ENCODE measurements around the gene LRRC8D.

LRRC8D gene

DNA sequence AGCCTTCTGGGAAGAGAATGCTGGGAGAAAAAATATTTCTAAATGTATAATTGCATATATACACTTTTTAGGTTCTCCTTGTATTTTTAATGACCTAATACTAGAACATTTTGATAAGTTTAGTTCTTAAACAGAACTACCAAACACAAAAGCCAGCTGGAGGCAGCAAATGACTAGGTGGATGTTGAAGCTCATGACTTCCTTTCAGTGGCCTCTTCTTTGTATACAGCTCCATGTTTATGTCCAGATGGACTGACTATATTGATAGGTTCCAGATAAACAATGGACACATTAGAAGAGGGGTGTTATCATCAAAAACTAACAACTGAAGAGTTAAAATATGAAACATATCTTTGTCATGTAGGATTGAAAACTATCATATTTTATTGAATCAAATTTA lies 52.5 kb downstream of the LRRC8D start:
- peaks cover 68 to 99% (median 84%) of the 10 kb centered on the region in 11 experiments for H3K36me3 ChIP-seq
- H3K27me3 ChIP-seq: no peaks in the 10 kb centered on the region
- H3K9me3 ChIP-seq (replicated peaks in 1 of 11): peaks cover 0 to 20% (median 5%) of the 10 kb centered on the region in 11 experiments; a peak in 13 of 22 replicates
- no peak for TF ChIP-seq Cebpa-rat (IDR thresholded peaks at IDR 0.05)
- H3K4me3 ChIP-seq: no peak overlapping the region
- H3K27ac ChIP-seq: no peak overlapping the region
- H4K20me1 ChIP-seq: peaks cover 0 to 97% (median 19%) of the 10 kb centered on the region in 11 experiments; a peak in 14 of 22 replicates
- H3K4me1 ChIP-seq: peaks cover 0 to 5% (median 0%) of the 10 kb centered on the region in 10 experiments; a peak in 1 of 20 replicates
- H3K4me2 ChIP-seq: no peak overlapping the region
- H3K9ac ChIP-seq: no peak overlapping the region

DNA sequence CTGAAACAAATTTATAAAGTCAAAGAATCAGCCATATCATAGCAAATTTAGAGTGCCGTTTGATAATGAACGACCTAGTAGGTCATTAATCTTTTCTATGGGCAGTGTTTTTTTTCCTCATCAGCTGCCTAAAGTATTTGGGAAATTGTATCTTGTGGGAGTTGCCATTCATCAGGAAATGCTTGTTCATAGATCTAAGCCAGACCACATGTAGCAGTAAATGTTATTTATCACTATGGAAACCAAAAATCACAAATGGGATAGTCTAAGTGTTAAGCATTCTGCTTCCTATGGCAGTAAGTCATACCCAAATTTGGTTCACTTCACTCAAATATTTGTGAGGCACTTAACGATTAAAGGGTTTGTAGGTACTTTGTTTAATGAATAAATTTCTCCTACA lies 52.9 kb downstream of the LRRC8D start:
- TF ChIP-seq Cebpa-rat (IDR thresholded peaks at IDR 0.05): no peak
- H4K20me1 ChIP-seq: peaks cover 0 to 97% (median 19%) of the 10 kb centered on the region in 11 experiments; a peak in 14 of 22 replicates

DNA sequence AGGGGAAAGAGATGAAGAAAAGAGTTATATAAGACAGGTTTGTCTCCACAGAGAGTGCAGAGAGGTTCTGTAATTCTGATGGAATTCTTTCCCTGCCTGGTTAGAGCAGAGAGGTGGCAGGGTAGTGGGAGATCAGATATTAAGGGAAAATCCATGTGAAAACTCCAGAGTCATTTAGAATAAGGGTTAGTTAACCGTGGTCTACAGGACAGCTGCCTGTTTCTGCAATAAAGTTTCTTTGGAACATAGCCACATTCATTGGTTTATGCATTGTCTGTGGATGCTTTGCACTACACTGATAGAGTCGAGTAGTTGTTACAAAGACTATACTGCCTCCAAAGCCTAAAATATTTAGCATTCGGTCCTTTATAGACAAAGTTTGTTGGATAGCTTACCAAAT lies 55.6 kb downstream of the LRRC8D start:
- peaks cover 0 to 90% (median 19%) of the 10 kb centered on the region in 11 experiments; a peak in 14 of 22 replicates for H4K20me1 ChIP-seq

More for the DNA sequence above, 52.9 kb downstream of the LRRC8D start:
- H3K9me3 ChIP-seq (replicated peaks in 1 of 11): peaks cover 3 to 22% (median 10%) of the 10 kb centered on the region in 11 experiments; a peak in 18 of 22 replicates
- H3K4me2 ChIP-seq: no peak overlapping the region
- no peak overlapping the region for H3K9ac ChIP-seq
- H3K27ac ChIP-seq: no peak overlapping the region
- H3K36me3 ChIP-seq: peaks cover 68 to 99% (median 83%) of the 10 kb centered on the region in 11 experiments
- H3K27me3 ChIP-seq: no peaks in the 10 kb centered on the region
- peaks cover 0 to 5% (median 0%) of the 10 kb centered on the region in 10 experiments; a peak in 1 of 20 replicates for H3K4me1 ChIP-seq
- no peak overlapping the region for H3K4me3 ChIP-seq

DNA sequence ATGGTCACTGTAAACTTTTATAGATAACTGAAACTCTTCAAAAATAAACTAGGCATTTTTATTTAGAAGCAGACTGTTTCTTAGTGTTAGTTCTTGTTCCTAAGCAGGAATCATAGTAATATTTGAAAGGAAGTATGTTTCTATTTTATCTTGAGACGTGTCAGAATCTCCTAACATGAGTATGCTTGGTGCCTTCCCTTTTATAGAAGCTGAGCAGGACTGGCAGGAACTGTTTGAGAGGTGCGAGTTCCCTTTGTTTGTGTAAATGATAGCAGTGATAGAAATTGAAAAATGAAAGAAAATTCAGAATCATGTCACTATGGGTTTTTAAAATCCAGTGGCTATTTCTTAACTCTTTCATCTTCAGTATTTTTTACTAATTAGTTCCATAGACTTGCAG lies 56.9 kb downstream of the LRRC8D start:
- Histone ChIP-seq H3K9me3 (replicated peaks in 1 of 11) (peaks cover 38 to 55% (median 48%) of the 10 kb centered on the region in 11 experiments), H4K20me1 (peaks cover 0 to 90% (median 11%) of the 10 kb centered on the region in 11 experiments; a peak in 13 of 22 replicates), H3K4me1 (peaks cover 0 to 5% (median 0%) of the 10 kb centered on the region in 10 experiments; a peak in 1 of 20 replicates), H3K36me3 (peaks cover 69 to 99% (median 84%) of the 10 kb centered on the region in 11 experiments), H3K4me3 (no peak overlapping the region), H3K9ac (no peak overlapping the region), H3K27ac (no peak overlapping the region), H3K4me2 (no peak overlapping the region), H3K27me3 (no peaks in the 10 kb centered on the region)
- TF ChIP-seq Cebpa-rat (IDR thresholded peaks at IDR 0.05): no peak

More for the DNA sequence above, 55.6 kb downstream of the LRRC8D start:
- Histone ChIP-seq H3K4me1 (peaks cover 0 to 5% (median 0%) of the 10 kb centered on the region in 10 experiments; a peak in 1 of 20 replicates), H3K4me2 (no peak overlapping the region), H3K4me3 (no peak overlapping the region), H3K9me3 (replicated peaks in 1 of 11) (peaks cover 28 to 44% (median 36%) of the 10 kb centered on the region in 11 experiments), H3K27ac (no peak overlapping the region), H3K27me3 (no peaks in the 10 kb centered on the region), H3K9ac (no peak overlapping the region), H3K36me3 (peaks cover 68 to 99% (median 84%) of the 10 kb centered on the region in 11 experiments)
- TF ChIP-seq Cebpa-rat (IDR thresholded peaks at IDR 0.05): no peak

DNA sequence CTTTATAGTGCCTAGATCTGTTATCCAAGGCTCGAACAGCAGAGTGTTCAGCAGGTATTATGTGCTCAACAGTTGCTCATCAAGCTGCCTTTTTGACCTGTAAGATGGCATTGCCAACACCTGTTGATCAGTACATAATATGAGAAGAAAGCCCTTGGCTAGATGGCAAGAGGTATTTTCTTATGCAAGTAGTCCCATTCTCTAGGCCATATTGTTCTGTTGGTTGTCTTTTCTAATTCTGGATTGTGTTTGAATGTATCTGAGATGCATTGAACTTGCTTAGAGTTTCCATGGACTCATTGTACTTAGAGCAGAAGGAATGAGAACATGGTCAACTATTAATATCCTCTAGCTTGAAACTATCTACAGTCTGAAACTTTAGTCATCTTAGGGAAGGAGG lies 57.4 kb downstream of the LRRC8D start:
- Histone ChIP-seq H3K9ac (no peak overlapping the region), H3K4me3 (no peak overlapping the region), H3K36me3 (peaks cover 74 to 99% (median 87%) of the 10 kb centered on the region in 11 experiments), H3K27me3 (no peaks in the 10 kb centered on the region), H3K27ac (no peak overlapping the region), H3K4me2 (no peak overlapping the region), H3K4me1 (peaks cover 0 to 6% (median under 1%) of the 10 kb centered on the region in 10 experiments; a peak in 5 of 20 replicates), H3K9me3 (replicated peaks in 1 of 11) (peaks cover 38 to 58% (median 48%) of the 10 kb centered on the region in 11 experiments), H4K20me1 (peaks cover 0 to 90% (median 9%) of the 10 kb centered on the region in 11 experiments; a peak in 14 of 22 replicates)
- TF ChIP-seq Cebpa-rat (IDR thresholded peaks at IDR 0.05): no peak

DNA sequence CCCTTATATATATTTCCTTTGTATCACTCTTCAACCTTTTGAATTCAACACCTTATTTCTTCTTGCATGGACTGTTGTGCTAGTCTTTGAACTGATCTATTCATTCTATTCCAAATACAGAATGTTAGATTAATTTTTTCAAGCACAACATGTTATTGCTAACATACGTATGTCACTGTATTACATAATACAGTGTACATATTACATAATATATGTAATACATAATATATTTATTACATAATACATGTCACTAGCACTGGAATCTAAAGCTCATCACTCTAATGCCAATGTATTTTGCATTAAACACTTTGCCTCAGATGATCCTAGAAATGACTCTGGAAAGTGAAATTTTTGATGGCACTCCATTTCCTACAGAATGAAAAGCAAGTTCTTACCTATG lies 59.8 kb downstream of the LRRC8D start:
- Histone ChIP-seq H4K20me1 (peaks cover 0 to 90% (median 23%) of the 10 kb centered on the region in 11 experiments; a peak in 15 of 22 replicates), H3K9ac (no peak overlapping the region), H3K36me3 (peaks cover 88 to 100% (median 99%) of the 10 kb centered on the region in 11 experiments), H3K4me3 (no peak overlapping the region), H3K4me2 (no peak overlapping the region), H3K4me1 (peaks cover 0 to 21% (median 9%) of the 10 kb centered on the region in 10 experiments; a peak in 9 of 20 replicates), H3K27ac (no peak overlapping the region), H3K27me3 (no peaks in the 10 kb centered on the region), H3K9me3 (replicated peaks in 1 of 11) (peaks cover 38 to 58% (median 48%) of the 10 kb centered on the region in 11 experiments)
- peak in 1 of 11 experiments; percentile 31; a peak in 1 of 22 replicates for TF ChIP-seq Cebpa-rat (IDR thresholded peaks at IDR 0.05)

DNA sequence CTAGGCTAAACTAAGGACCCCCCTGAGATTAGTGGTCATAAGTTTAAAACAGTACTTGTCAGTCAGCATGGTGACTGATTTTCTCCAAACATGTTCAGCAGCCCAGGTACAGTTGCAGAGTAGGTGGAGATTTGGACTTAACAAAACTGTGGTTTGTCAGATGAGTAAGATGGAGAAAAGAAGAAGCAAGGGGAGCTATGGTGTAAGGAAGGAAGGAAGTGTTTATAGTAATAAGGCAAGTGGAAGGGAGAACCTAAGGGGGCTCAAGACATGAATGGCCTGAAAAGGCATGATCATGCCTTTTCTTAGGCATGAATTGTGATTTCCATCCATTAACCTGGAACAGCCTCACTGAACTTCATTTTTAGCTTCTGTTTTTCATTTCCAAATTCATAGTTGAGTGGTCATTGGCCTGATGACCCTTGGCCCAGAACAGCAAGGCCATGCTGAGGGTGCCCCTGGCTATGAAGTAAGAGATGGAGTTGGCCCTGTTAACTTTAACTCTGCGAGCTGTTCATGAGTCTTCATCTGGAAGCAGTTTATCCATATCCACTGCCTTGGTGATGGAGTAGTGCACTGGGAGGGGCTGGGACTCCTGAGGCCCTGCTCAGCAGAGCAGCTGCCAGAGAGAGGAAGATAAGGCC lies 60.7 kb downstream of the LRRC8D start:
- H3K9me3 ChIP-seq (replicated peaks in 1 of 11): peaks cover 38 to 52% (median 48%) of the 10 kb centered on the region in 11 experiments
- no peak overlapping the region for H3K9ac ChIP-seq
- peaks cover 86 to 100% (median 97%) of the 10 kb centered on the region in 11 experiments for H3K36me3 ChIP-seq
- H3K27me3 ChIP-seq: no peaks in the 10 kb centered on the region
- no peak overlapping the region for H3K4me2 ChIP-seq
- H3K4me1 ChIP-seq: peaks cover 0 to 21% (median 9%) of the 10 kb centered on the region in 10 experiments; a peak in 9 of 20 replicates
- peak overlapping the region in 2 of 10 experiments; percentile 5 to 35; a peak in 2 of 20 replicates for H3K4me3 ChIP-seq
- TF ChIP-seq Cebpa-rat (IDR thresholded peaks at IDR 0.05): no peak
- peaks cover 0 to 90% (median 20%) of the 10 kb centered on the region in 11 experiments; a peak in 15 of 22 replicates for H4K20me1 ChIP-seq
- no peak overlapping the region for H3K27ac ChIP-seq

DNA sequence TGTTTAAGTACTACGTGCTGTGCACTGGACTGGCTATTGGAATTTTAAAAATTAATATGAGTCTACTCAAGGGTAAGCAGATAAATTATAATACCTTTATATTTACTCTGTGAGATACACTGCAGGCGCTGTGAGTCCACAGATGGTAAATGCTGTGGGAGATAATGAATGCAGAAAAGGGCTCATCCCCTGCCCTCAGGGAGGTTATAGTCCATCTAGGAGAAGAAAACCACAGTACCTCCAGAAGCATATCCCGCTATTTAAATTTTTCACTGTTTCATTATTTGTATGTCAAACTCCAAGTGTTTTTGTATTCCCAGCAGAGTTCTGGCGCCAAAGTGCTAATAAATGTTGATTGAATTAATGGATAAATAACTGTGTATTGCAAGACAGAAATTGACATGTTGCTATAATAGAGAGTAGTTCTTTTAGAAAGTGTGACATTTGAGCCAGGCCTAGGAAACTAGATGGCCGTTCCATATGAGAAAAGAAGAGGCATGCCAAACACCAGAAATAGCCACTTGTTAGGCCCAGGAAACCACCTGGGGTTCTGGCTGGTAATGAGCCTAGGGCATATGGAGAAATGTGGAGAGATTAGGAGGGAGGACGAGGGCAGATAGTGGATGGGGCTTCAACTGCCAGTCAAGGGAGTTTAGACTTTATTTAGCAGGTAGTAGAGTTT lies 61.7 kb downstream of the LRRC8D start:
- H3K9me3 ChIP-seq (replicated peaks in 1 of 11): peaks cover 38 to 52% (median 48%) of the 10 kb centered on the region in 11 experiments
- H3K4me3 ChIP-seq: peak overlapping the region in 1 of 10 experiments; percentile 35; a peak in 1 of 20 replicates
- no peak overlapping the region for H3K9ac ChIP-seq
- H3K4me1 ChIP-seq: peaks cover 0 to 21% (median 9%) of the 10 kb centered on the region in 10 experiments; a peak in 9 of 20 replicates
- H4K20me1 ChIP-seq: peaks cover 0 to 90% (median 20%) of the 10 kb centered on the region in 11 experiments; a peak in 15 of 22 replicates
- TF ChIP-seq Cebpa-rat (IDR thresholded peaks at IDR 0.05): no peak
- peaks cover 81 to 100% (median 94%) of the 10 kb centered on the region in 11 experiments for H3K36me3 ChIP-seq
- H3K27ac ChIP-seq: no peak overlapping the region
- H3K27me3 ChIP-seq: no peaks in the 10 kb centered on the region
- H3K4me2 ChIP-seq: no peak overlapping the region

All from BLaER1 treated with 17β-estradiol and CSF1 and Interleukin-3, amounts not matched to agents 10 nM and 100 nM (cell line).